ENCODE measurements around the gene ABHD13. TPM values are rescaled to one million over a fixed set of nuclear protein-coding genes. Genes with fewer than 3 reads are reported as not detected.

The ABHD13 gene
- total RNA-seq, 1 experiment from 2014 or later, result 4.8 TPM

DNA sequence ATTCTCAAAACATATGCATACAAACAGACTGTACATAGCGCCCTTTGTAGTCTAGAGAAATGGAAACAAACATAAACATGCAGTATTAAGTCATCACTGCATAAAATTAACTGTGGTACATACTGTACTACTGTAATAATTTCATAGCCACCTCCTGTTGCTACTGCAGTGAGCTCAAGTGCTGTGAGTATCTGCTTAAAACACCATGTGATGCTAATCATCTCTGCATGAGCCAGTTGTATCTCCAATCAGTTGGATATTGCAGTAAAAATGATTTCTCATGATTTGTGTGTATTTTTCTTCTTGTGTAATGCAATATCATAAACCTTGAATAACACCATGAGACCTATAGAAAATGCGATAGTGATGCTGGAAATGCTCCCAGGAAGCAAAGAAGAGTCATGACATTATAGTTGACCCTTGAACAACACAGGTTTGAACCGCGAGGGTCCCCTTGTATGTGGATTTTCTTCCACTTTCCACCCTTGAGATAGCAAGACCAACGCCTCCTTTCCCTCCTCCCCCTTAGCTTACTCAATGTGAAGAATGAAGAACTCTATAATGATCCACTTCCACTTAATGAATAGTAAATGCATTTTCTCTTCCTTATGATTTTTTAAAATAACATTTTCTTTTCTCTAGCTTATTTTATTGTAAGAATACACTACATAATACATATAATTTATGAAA is 55.4 kb downstream of the ABHD13 start:
- DNase-seq (ENCODE audit: low spot score), result no peak
- in situ Hi-C loops (cut with HindIII; ENCODE audit: low sequenced_read_pairs), result loop anchor here (10.0 kb wide), 1 partner anchor 61 kb away; no protein-coding TSS in a partner anchor

- in situ Hi-C loops (cut with HindIII; ENCODE audit: low sequenced_read_pairs), result loop anchor here (10.0 kb wide), 1 partner anchor 60 kb away; no protein-coding TSS in a partner anchor
- DNase-seq (ENCODE audit: low spot score), result no peak
These were observed 56.5 kb downstream of the ABHD13 start for GRCh38 chr13:108274718-108275117.

- in situ Hi-C loops (cut with HindIII; ENCODE audit: low sequenced_read_pairs), result loop anchor here (10.0 kb wide), 1 partner anchor 59 kb away; no protein-coding TSS in a partner anchor
- DNase-seq (ENCODE audit: low spot score), result no peak
These were observed 57.9 kb downstream of the ABHD13 start for GRCh38 chr13:108276060-108276459.

DNA sequence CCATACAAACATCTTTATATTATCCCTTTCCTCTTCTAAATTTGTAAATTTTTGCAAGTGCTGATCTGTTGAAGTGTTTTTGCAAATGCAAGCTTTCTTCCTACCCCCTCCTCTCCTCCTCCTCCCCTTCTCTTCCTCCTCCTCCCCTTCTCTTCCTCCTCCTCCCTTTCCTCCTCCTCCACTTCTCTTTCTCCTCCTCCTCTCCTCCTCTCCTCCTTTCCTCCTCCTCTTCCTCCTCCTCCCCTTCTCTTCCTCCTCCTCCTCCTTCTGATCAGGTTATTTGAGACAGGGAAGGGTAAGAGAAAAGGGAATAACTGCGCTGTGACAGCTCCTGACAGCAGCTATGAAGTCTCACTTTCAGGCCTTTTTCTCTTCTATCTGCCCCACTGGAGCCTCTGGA is 60.3 kb downstream of the ABHD13 start:
- in situ Hi-C loops (cut with HindIII; ENCODE audit: low sequenced_read_pairs), result loop anchor here (10.0 kb wide), 1 partner anchor 56 kb away; no protein-coding TSS in a partner anchor

DNA sequence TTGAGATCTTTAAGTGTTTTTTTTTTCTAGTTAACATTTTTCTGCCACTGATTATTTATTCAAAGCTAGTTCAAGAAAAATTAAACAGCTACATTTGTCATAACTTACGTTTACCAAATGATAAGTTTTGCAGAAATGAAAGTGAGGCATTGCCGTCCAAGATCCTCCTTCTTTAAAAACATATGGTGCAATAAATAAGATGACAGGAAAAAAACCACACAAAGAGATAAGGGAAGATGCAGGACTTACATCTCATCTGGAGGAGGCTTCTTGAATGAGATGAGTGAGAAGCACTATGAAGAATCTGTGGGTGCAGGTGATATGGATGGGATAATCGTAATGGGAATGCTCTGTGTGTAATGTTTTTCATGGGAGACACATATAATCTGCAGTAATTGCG is 63.7 kb downstream of the ABHD13 start:
- in situ Hi-C loops (cut with HindIII; ENCODE audit: low sequenced_read_pairs), result no loop called here

More for the DNA sequence above, 60.3 kb downstream of the ABHD13 start:
- DNase-seq (ENCODE audit: low spot score), result no peak

GRCh38 chr13:108283110-108283509 is 64.9 kb downstream of the ABHD13 start:
- in situ Hi-C loops (cut with HindIII; ENCODE audit: low sequenced_read_pairs), result no loop called here
- DNase-seq (ENCODE audit: low spot score), result no peak

More for the DNA sequence above, 63.7 kb downstream of the ABHD13 start:
- DNase-seq (ENCODE audit: low spot score), result no peak

Other genes with a start within 250 kb of the ABHD13 start
- gene LIG4, start 2.9 kb upstream of the ABHD13 start, total RNA-seq (2014; rRNA removed; shearing (Covaris generic)), result 5.7 and 5.9 TPM in 2 replicates
- not detected in 2 replicates for gene TNFSF13B, start 51.3 kb downstream of the ABHD13 start, total RNA-seq (2014; rRNA removed; shearing (Covaris generic))